GM13977 (cell line): ENCODE measurements around the gene CNDP1.
"Not testable (repeated sequence)": the region's sequence is repeated elsewhere in the genome, so short reads cannot be mapped to it uniquely, and the experiment has no call there.

Experiments used
- DNase-seq: peaks from one replicate; pipeline ENCODE4 v3.0.0; 2012; ENCODE audit warnings: low spot score
- in situ Hi-C: fragments of 300-500 bp; cut with MboI; formaldehyde crosslinking; loops from one replicate; pipeline ENCODE4 v1.12.0; 2022; ENCODE audit warnings: low sequenced_read_pairs, low pct_unique_long_range_greater_than_20kb, mixed read lengths, inconsistent platforms; ENCODE audit not compliant: unreplicated experiment
- TF ChIP-seq, protein P1 (sequence below): IDR thresholded peaks from 2 replicates; pipeline ENCODE4 v1.5.1; 2012; ENCODE audit warnings: mild to moderate bottlenecking, control low read depth; ENCODE audit not compliant: insufficient read depth; ENCODE audit errors: extremely low read depth, missing control alignments

CNDP1 gene

GRCh38 chr18:74497778-74498177, 36.5 kb upstream of the CNDP1 start:
- TF ChIP-seq, protein P1, sequence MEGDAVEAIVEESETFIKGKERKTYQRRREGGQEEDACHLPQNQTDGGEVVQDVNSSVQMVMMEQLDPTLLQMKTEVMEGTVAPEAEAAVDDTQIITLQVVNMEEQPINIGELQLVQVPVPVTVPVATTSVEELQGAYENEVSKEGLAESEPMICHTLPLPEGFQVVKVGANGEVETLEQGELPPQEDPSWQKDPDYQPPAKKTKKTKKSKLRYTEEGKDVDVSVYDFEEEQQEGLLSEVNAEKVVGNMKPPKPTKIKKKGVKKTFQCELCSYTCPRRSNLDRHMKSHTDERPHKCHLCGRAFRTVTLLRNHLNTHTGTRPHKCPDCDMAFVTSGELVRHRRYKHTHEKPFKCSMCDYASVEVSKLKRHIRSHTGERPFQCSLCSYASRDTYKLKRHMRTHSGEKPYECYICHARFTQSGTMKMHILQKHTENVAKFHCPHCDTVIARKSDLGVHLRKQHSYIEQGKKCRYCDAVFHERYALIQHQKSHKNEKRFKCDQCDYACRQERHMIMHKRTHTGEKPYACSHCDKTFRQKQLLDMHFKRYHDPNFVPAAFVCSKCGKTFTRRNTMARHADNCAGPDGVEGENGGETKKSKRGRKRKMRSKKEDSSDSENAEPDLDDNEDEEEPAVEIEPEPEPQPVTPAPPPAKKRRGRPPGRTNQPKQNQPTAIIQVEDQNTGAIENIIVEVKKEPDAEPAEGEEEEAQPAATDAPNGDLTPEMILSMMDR = no peak
- in situ Hi-C loops = loop anchor here (10.0 kb wide), 1 partner anchor 143 kb away; no protein-coding TSS in a partner anchor
- DNase-seq = no peak

GRCh38 chr18:74498712-74499627, 35.3 kb upstream of the CNDP1 start:
- TF ChIP-seq, protein P1 = no peak
- peak; percentile 81 for DNase-seq
- in situ Hi-C loops = loop anchor here (10.0 kb wide), 1 partner anchor 144 kb away; no protein-coding TSS in a partner anchor

DNA sequence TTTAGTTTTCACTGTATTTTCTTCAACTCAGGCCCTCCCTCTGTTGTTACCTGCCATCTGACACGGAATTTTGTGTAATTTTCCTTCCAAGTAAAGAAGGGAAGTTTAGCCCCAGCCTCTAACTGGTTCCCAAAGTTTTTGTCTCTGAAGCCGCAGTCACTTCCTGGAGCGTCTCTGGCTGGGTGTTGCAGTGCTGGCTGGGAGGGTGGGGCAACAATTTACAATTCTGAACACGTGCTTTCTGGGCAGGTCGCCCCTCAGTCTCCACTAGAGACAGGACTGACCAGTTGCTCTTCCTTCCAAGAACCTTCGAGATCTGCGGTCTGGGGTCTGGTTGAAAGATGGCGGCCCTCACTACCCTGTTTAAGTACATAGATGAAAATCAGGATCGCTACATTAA, 34.7 kb upstream of the CNDP1 start:
- in situ Hi-C loops = loop anchor here (10.0 kb wide), 1 partner anchor 145 kb away; no protein-coding TSS in a partner anchor
- TF ChIP-seq, protein P1 = no peak
- DNase-seq = peak; percentile 73

- TF ChIP-seq, protein P1 = no peak
- DNase-seq = no peak
- in situ Hi-C loops = no loop called here
Measured at GRCh38 chr18:74500372-74500771, 33.9 kb upstream of the CNDP1 start.

DNA sequence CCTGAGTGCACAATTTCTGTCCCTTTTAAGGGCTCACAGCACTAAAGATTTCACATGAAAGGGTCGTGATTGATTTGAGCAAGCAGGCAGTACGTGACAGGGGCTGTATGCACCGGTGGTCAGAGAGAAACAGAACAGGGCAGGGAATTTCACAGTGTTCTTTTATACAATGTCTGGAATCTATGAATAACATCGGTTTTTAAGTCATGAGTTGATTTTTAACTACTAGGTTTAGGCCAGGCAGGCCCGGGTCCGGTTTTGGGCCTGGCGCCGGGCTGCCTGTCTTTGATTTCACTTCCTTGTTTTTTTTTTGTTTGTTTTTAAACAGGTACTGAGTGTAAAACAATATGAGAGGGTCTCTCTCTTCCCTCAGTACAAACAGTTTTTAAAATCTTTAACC, 33.5 kb upstream of the CNDP1 start:
- in situ Hi-C loops = not testable (repeated sequence)

DNA sequence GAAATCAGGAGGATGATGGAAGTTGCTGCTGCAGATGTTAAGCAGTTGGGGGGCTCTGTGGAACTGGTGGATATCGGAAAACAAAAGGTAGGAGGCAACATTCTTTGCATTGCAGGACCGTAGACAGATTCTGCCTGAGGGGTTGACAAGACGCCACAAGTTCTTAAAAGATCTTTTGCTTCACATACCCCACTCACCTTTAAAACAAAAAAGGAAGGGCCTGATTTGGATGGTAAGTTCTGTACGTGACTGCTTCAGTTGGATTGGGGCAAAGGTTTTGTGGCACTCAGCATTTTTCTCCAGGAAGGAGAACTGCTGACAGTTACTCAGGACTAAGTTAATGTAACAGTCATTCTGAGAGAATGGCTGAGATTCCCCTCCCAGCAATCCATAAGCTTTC, 32.9 kb upstream of the CNDP1 start:
- in situ Hi-C loops = no loop called here
- no peak for DNase-seq
- TF ChIP-seq, protein P1 = no peak

More for the DNA sequence above, 33.5 kb upstream of the CNDP1 start:
- not testable (repeated sequence) for DNase-seq

DNA sequence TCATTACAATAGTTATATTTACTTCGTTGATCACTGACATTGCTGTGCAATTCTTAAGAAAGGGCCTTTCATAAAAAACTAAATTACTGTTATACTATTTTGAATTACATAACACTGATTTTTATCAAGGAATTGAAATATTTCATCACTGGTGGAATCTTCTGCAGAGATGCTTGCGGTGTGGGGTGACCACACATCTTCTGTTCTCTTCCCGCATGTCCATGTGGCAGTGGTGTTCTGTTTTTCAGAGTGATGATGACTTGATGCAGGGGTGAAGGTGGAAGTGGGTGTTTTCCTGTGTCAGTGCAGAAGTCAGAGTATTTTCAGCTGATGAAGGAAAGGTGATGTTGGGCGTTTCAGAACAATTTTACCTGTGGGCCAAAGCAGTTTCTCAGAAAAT, 31.2 kb upstream of the CNDP1 start:
- in situ Hi-C loops = no loop called here
- TF ChIP-seq, protein P1 = no peak

More for the DNA sequence above, 31.2 kb upstream of the CNDP1 start:
- no peak for DNase-seq
